ENCODE measurements around the gene SUCO. TPM values are rescaled to one million over a fixed set of nuclear protein-coding genes. Genes with fewer than 3 reads are reported as not detected.

The SUCO gene
- total and polyA plus RNA-seq, 12 donors: 10.2 to 31.4 (median 24.6) TPM

DNA sequence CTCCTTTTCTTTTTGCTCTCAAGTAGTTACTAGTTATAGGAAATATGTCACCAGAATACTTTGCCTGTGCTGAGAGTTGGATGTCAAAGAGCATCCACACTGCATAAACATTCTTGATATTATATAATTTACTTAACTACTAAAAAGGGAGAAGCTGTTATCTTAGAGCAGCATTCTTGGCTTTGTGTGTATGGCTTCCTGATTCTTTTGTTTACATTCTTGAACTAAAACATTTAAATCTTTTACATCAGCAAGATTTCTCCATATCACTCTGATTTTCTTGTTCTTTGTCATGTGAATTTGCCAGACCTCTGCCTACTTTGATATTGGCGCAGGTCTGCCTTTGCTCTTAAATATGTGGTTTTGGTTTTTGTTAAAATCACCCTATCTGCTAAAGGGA lies 48.8 kb downstream of the SUCO start:
- H3K9me3 ChIP-seq: no peaks in the 10 kb centered on the region
- intact Hi-C loops (cut with DNase I): no loop called here
- no peak overlapping the region for H3K27ac ChIP-seq
- H3K27me3 ChIP-seq: no peaks in the 10 kb centered on the region
- no peak for DNase-seq
- 94% methylated on average over 1 of the region's 1 CpG for WGBS, 2 donors
- TF ChIP-seq, protein P1, sequence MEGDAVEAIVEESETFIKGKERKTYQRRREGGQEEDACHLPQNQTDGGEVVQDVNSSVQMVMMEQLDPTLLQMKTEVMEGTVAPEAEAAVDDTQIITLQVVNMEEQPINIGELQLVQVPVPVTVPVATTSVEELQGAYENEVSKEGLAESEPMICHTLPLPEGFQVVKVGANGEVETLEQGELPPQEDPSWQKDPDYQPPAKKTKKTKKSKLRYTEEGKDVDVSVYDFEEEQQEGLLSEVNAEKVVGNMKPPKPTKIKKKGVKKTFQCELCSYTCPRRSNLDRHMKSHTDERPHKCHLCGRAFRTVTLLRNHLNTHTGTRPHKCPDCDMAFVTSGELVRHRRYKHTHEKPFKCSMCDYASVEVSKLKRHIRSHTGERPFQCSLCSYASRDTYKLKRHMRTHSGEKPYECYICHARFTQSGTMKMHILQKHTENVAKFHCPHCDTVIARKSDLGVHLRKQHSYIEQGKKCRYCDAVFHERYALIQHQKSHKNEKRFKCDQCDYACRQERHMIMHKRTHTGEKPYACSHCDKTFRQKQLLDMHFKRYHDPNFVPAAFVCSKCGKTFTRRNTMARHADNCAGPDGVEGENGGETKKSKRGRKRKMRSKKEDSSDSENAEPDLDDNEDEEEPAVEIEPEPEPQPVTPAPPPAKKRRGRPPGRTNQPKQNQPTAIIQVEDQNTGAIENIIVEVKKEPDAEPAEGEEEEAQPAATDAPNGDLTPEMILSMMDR (IDR thresholded peaks at IDR 0.05): no peak
- H3K4me1 ChIP-seq: peaks cover 0 to 18% (median 10%) of the 10 kb centered on the region in 9 donors
- peaks cover 0 to 62% (median 7%) of the 10 kb centered on the region in 9 donors for H3K36me3 ChIP-seq
- no peak for ATAC-seq
- no peak overlapping the region for H3K4me3 ChIP-seq

DNA sequence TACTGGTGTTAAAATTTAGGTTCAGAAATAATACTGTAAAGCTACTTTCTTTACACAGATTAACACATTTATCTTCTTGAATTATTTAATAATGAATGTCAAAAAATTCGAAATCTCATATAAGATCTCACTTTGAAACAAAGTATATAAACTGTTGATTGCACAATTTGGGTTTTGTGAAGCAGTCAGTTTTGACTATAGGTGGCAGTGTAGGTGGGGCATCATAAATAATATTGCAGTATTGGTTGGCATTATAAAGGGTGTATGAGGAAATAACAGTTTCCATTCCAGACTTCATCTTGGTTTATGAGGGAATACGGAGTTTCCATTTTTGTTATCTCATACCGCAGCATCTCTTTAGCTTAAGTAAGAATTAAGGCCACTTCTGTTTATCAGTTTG lies 49.9 kb downstream of the SUCO start:
- WGBS, 2 donors: 97% methylated on average over 3 of the region's 3 CpGs
- TF ChIP-seq, protein P1 (IDR thresholded peaks at IDR 0.05): peak in 1 of 9 donors; percentile 13
- no peaks in the 10 kb centered on the region for H3K27me3 ChIP-seq
- no peaks in the 10 kb centered on the region for H3K9me3 ChIP-seq
- H3K36me3 ChIP-seq: peaks cover 0 to 56% (median 7%) of the 10 kb centered on the region in 9 donors
- DNase-seq (no peak), ATAC-seq (no peak)
- H3K4me1 ChIP-seq: peaks cover 0 to 22% (median 10%) of the 10 kb centered on the region in 9 donors
- no peak overlapping the region for H3K27ac ChIP-seq
- H3K4me3 ChIP-seq: no peak overlapping the region
- intact Hi-C loops (cut with DNase I): no loop called here

DNA sequence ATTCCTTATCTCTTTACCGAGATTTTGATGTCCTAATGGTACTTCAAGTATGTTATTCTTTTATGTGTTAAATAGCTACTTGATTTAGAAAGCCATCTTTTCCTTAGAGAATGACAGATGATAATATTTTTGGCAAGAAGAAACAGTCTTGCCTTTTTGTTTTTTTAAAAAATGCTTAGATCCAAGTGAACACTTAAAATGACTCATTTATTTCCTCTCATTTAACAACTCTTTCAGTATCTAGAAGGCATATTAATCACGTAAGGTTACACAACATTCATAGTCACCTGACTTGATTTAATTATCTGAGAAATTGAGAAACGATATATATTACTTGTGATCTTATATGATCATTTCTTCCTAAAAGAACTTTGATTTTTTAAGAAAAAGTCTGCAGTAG lies 52.4 kb downstream of the SUCO start:
- intact Hi-C loops (cut with DNase I): no loop called here

DNA sequence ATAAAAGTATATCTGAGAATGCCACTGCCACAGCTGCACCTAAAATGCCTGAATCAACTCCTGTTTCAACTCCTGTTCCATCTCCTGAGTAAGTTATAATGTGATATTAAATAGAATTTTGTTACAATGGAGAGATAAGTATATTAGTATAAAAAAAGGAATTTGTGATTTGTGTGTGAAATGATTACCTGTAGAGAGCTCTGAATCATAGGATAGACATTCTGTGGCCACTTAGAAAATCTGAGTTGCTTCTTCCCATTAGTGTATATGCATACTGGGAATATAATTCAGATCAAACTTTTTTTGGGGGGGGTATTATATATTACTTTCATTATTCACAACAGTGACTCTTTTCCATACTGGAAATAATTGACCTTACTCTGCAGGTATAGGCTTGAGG lies 52.9 kb downstream of the SUCO start:
- TF ChIP-seq, protein P1 (IDR thresholded peaks at IDR 0.05): no peak
- no peak for ATAC-seq
- Histone ChIP-seq H3K4me3 (no peak overlapping the region), H3K9me3 (no peaks in the 10 kb centered on the region), H3K27me3 (no peaks in the 10 kb centered on the region), H3K36me3 (peaks cover 0 to 54% (median 23%) of the 10 kb centered on the region in 9 donors), H3K27ac (no peak overlapping the region), H3K4me1 (peaks cover 0 to 40% (median 10%) of the 10 kb centered on the region in 9 donors)
- intact Hi-C loops (cut with DNase I): no loop called here
- no peak for DNase-seq

More for the DNA sequence above, 52.4 kb downstream of the SUCO start:
- H3K4me1 ChIP-seq: peaks cover 0 to 40% (median 10%) of the 10 kb centered on the region in 9 donors
- H3K9me3 ChIP-seq: no peaks in the 10 kb centered on the region
- DNase-seq (no peak), ATAC-seq (no peak)
- no peaks in the 10 kb centered on the region for H3K27me3 ChIP-seq
- 38 to 48% methylated on average over 3 of the region's 3 CpGs for WGBS, 2 donors
- H3K36me3 ChIP-seq: peaks cover 0 to 54% (median 18%) of the 10 kb centered on the region in 9 donors
- TF ChIP-seq, protein P1 (IDR thresholded peaks at IDR 0.05): no peak
- H3K4me3 ChIP-seq: no peak overlapping the region
- H3K27ac ChIP-seq: no peak overlapping the region

Measured in heart right ventricle (tissue), 16 donors.